ENCODE measurements around the gene XPNPEP1. TPM values are rescaled to one million over a fixed set of nuclear protein-coding genes. Genes with fewer than 3 reads are reported as not detected.
A peak's percentile ranks its signal among the peaks of the same experiment; 100 is the strongest.

XPNPEP1 gene
- total RNA-seq, 1 donor from 2014 or later = 60.6 TPM

GRCh38 chr10:109851616-109852474, 71.5 kb downstream of the XPNPEP1 start:
- no peak for DNase-seq (ENCODE audit: low spot score)
- intact Hi-C loops (cut with DNase I) = no loop called here
- peak; percentile 21 for ATAC-seq

DNA sequence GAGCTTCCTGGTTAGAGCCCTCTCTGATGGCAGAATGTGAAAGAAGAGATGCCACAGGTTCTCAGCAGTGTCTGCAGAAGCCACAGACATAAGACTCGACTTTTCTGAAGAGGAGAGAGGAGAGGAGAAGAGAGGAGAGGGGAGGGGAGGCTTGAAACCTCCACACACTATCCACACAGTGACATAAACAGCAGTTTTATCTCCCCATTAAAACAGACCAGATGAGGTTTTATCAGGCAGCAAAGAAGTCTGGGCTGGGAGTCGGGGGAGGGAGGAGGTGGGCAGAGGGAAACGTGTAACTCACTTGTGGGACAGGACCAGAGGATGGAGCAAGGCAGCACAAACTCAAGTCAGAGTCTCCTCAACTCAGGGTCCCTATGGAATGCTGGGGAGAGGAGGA, 76.5 kb downstream of the XPNPEP1 start:
- no peak for DNase-seq (ENCODE audit: low spot score)
- no peak for ATAC-seq
- intact Hi-C loops (cut with DNase I) = no loop called here

GRCh38 chr10:109845308-109845707, 78.0 kb downstream of the XPNPEP1 start:
- DNase-seq (ENCODE audit: low spot score) (no peak), ATAC-seq (no peak)
- intact Hi-C loops (cut with DNase I) = no loop called here

GRCh38 chr10:109838592-109839244, 84.6 kb downstream of the XPNPEP1 start:
- ATAC-seq (no peak), DNase-seq (ENCODE audit: low spot score) (no peak)

DNA sequence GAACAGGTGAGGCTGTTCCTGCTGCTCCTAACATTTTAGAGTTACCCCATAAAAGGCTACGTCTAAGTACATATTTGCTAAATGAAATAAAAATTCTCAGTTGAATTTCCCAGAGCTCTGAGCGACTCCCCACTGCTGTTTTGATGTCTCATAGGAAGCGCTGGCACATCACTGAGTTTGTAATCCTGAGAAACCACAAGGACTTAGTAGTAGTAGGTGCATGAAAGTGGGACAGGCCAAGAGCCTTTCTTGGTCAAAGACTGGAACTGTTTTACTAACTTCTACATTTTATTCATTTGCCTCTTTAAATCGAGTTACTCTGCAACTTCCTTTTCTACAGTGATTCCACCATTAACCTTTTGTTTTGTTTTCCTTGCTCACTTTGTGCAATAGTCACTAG, 85.9 kb downstream of the XPNPEP1 start:
- no peak for DNase-seq (ENCODE audit: low spot score)
- ATAC-seq = no peak
- intact Hi-C loops (cut with DNase I) = no loop called here

More at GRCh38 chr10:109838592-109839244, 84.6 kb downstream of the XPNPEP1 start:
- intact Hi-C loops (cut with DNase I) = no loop called here

DNA sequence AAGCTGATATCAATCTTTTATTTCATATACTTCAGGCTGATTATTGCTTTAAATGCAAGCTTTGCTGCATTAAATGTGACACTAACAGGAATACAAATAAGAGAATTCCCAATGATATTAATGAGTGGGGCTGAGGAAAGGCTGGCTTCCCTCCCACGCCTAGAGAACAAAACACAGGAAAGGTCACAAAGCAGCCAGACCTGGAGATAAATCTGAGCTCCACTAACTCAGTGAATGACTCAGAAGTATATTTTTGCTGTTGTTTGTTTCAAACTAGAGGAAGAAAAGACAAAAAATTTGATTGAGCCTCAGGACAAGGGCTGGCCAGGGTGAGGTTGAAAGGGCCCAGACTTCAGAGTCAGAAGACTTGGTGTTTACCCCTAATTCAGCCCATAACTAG, 88.1 kb downstream of the XPNPEP1 start:
- ATAC-seq (no peak), DNase-seq (ENCODE audit: low spot score) (no peak)
- intact Hi-C loops (cut with DNase I) = no loop called here

DNA sequence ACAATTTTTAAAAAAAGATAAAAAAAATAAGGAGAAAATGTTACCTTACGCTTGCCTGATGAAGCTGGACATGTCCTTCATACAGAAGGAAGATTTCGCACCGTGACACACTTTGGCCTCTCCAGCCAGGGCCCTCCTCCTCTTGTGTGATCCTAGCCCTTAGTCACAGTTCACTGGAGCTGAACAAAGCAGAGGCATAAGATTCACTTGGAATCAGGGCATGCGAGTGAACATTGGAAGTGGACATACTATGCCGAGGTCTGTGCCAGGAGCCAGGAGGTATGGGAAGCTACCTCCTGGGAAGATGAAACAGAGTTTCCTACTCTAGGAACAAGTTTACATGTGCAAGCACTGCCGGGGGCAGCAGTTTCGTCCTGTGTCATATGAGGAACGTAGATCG, 91.5 kb downstream of the XPNPEP1 start:
- ATAC-seq = no peak
- intact Hi-C loops (cut with DNase I) = no loop called here
- no peak for DNase-seq (ENCODE audit: low spot score)

DNA sequence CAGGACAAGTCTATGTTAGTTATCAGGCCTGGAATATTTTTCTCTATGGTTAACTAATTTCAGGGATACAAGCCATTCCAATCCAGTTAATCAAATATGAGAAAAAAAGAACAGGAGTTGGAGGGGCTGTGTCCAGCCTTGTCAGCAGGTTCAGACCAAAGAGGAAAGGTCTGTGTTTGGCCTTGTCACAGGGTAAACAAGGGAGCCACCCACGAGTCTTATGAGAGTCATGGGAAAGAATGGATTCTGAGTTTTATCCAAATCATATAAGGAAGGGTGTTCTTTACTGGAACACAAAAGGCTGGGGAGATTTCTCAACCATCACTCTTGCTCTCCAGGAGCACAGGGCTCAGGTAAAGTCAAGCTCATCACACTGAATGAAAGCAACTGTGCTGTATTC, 99.1 kb downstream of the XPNPEP1 start:
- DNase-seq (ENCODE audit: low spot score) (no peak), ATAC-seq (no peak)
- intact Hi-C loops (cut with DNase I) = no loop called here

- no peak for DNase-seq (ENCODE audit: low spot score)
- ATAC-seq = no peak
- intact Hi-C loops (cut with DNase I) = no loop called here
These were observed 100.1 kb downstream of the XPNPEP1 start for GRCh38 chr10:109823196-109823595.

DNA sequence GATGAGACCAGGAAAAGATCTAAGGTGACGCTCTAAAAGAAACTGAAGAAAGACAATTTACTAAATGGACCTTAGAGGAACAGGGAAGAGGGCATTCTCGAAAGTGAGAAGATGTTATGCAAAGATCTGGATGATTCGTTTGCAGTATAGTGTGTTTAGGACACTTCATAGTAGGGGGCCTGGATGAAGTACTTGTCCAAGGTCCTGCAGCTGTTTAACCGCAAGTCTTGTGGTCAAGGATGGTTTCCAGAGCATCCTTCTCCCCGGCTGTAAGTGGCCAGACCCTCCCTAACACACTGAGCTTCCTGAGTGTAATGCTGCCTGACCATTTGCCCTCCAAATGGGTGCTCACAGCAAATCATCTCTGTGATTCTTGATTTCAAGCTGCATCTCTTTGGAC, 101.6 kb downstream of the XPNPEP1 start:
- DNase-seq (ENCODE audit: low spot score) = no peak
- no peak for ATAC-seq

DNA sequence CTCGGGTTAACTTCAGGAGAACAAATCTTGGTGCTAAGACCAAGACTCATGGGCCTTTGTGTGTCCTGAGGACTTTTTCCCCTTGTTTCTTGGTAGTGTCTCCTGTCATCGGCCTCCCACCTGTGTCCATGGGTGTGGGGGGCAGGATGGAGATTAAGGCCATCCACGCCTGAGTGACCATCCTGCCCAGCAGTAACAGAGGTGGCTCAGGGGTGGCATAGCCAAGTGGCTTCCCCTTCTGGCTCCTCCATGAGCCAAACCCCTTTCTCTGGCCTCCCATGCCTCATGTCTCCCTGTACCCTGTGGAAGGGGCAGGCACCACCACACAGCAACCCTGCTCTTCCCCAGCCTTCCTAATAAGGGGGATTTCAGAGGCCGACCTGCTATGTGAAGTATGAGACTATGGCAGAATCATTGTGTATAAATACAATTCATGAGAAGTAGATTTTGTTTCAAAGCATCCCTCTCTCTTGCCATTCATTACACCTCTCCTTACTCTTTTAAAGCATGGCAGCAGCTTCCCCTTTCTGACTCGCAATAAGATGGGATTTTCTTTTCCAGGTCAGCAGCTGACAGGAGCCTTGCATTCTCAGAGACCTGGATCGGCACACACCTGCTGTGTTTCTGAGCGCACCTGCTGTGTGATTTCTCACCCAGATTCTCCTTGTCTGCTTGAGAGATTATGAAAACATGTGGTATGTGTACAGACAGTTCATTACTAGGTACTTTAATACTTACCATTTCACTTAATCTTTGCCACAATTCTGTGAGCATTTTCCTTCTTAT, 102.5 kb downstream of the XPNPEP1 start:
- intact Hi-C loops (cut with DNase I) = no loop called here
- DNase-seq (ENCODE audit: low spot score) = no peak
- no peak for ATAC-seq

More for the DNA sequence above, 101.6 kb downstream of the XPNPEP1 start:
- intact Hi-C loops (cut with DNase I) = no loop called here

GRCh38 chr10:109819807-109820206, 103.5 kb downstream of the XPNPEP1 start:
- DNase-seq (ENCODE audit: low spot score) (no peak), ATAC-seq (no peak)
- intact Hi-C loops (cut with DNase I) = no loop called here

Other genes starting within 250 kb of the XPNPEP1 start
- 321 TPM for gene ADD3, start 84.5 kb upstream of the XPNPEP1 start, total RNA-seq

Data from sciatic nerve (tissue), 2 donors.